Naive B cell (primary cell): Measurements from ENCODE around the gene CDK5. TPM values are rescaled to one million over a fixed set of nuclear protein-coding genes. Genes with fewer than 3 reads are reported as not detected.

Source experiments
- ATAC-seq, 2 donors: fragments of 150-1000 bp; cut with Tn5 transposase; 2 replicates each; pipeline ENCODE4 v1.10.0; 2021; ENCODE audit warnings: low read depth in 2 of 2, mild to moderate bottlenecking in 2 of 2, moderate library complexity in 2 of 2
- DNase-seq: peaks from one replicate; pipeline ENCODE4 v3.0.0; 2022
- H3K27ac Mint-ChIP-seq, 6 donors: one replicate each; pipeline ENCODE4 v1.8.0; 2020 to 2022; ENCODE audit warnings: mild to moderate bottlenecking in 6 of 6, mixed read lengths in 6 of 6, moderate library complexity in 5 of 6, inconsistent platforms in 2 of 6
- H3K27me3 Mint-ChIP-seq, 3 donors: one replicate each; pipeline ENCODE4 v1.8.0; 2021 to 2022; ENCODE audit warnings: mixed read lengths in 3 of 3, mild to moderate bottlenecking in 1 of 3
- H3K36me3 Mint-ChIP-seq, 2 donors: one replicate each; pipeline ENCODE4 v1.8.0; 2020 to 2022; ENCODE audit warnings: mixed read lengths in 2 of 2, inconsistent platforms in 1 of 2, mild to moderate bottlenecking in 1 of 2
- H3K4me1 Mint-ChIP-seq, 3 donors: one replicate each; pipeline ENCODE4 v1.8.0; 2020 to 2022; ENCODE audit warnings: mixed read lengths in 3 of 3, inconsistent platforms in 1 of 3, mild to moderate bottlenecking in 1 of 3, moderate library complexity in 1 of 3
- H3K4me3 Mint-ChIP-seq, 8 donors: one replicate each; pipeline ENCODE4 v1.8.0; 2020 to 2022; ENCODE audit warnings: mild to moderate bottlenecking in 8 of 8, mixed read lengths in 8 of 8, moderate library complexity in 8 of 8, inconsistent platforms in 2 of 8
- H3K9me3 Mint-ChIP-seq, 7 donors: one replicate each; pipeline ENCODE4 v1.8.0; 2020 to 2022; ENCODE audit warnings: mixed read lengths in 7 of 7, mild to moderate bottlenecking in 5 of 7, inconsistent platforms in 2 of 7, moderate library complexity in 1 of 7
- polyA plus RNA-seq, 6 donors: library from polyadenylated mRNA; unstranded; fragments of 300-500 nt; fragmentation: Illumina TruSeq; gene quantifications; one replicate each; pipeline ENCODE4 v1.2.3, GENCODE V29; 2021; ENCODE audit warnings: low read depth in 6 of 6

CDK5 gene
- polyA plus RNA-seq: 10 to 100 TPM in 3 of 6 donors, 1 to 10 TPM in 3; 7.3 to 10.5 (median 9.6) TPM

GRCh38 chr7:151057506-151057988 lies at the start of gene CDK5:
Gene CDK5 (minus strand): TSS chr7:151057897. CDS start chr7:151057848, 49 bp downstream.
- DNase-seq: no peak
- peaks cover 32 to 43% (median 40%) of the 10 kb centered on the region in 3 donors for H3K4me1 Mint-ChIP-seq
- peaks cover 0 to 15% of the 10 kb centered on the region in 2 donors for H3K36me3 Mint-ChIP-seq
- peak within 1 kb of the TSS; percentile 87 to 98 (median 95) for H3K27ac Mint-ChIP-seq
- peaks cover 3 to 14% (median 3%) of the 10 kb centered on the region in 3 donors for H3K27me3 Mint-ChIP-seq
- H3K9me3 Mint-ChIP-seq: no peaks in the 10 kb centered on the region
- peak within 1 kb of the TSS; percentile 90 to 97 (median 95) for H3K4me3 Mint-ChIP-seq
- ATAC-seq: peak; percentile 3 to 4

- no peak overlapping the region for H3K4me3 Mint-ChIP-seq
These were observed 46.9 kb upstream of the CDK5 start for GRCh38 chr7:151104411-151105235.

GRCh38 chr7:151103973-151104372 lies 46.3 kb upstream of the CDK5 start:
- H3K27me3 Mint-ChIP-seq: peaks cover 9 to 18% (median 11%) of the 10 kb centered on the region in 3 donors
- H3K4me1 Mint-ChIP-seq: no peaks in the 10 kb centered on the region
- no peak for DNase-seq
- ATAC-seq: no peak
- H3K27ac Mint-ChIP-seq: peak overlapping the region in 2 of 6 donors; percentile 4 to 6
- H3K4me3 Mint-ChIP-seq: no peak overlapping the region
- no peaks in the 10 kb centered on the region for H3K9me3 Mint-ChIP-seq
- no peaks in the 10 kb centered on the region for H3K36me3 Mint-ChIP-seq

More at GRCh38 chr7:151104411-151105235, 46.9 kb upstream of the CDK5 start:
- peaks cover 9 to 24% (median 11%) of the 10 kb centered on the region in 3 donors for H3K27me3 Mint-ChIP-seq
- DNase-seq: no peak
- H3K27ac Mint-ChIP-seq: peak overlapping the region in 2 of 6 donors; percentile 23 to 68
- ATAC-seq: no peak
- no peaks in the 10 kb centered on the region for H3K4me1 Mint-ChIP-seq
- no peaks in the 10 kb centered on the region for H3K9me3 Mint-ChIP-seq
- no peaks in the 10 kb centered on the region for H3K36me3 Mint-ChIP-seq

- H3K27me3 Mint-ChIP-seq: peaks cover 9 to 18% (median 11%) of the 10 kb centered on the region in 3 donors
- no peak for ATAC-seq
These were observed 45.3 kb upstream of the CDK5 start for GRCh38 chr7:151102991-151103390.

GRCh38 chr7:151101621-151102396 lies 44.1 kb upstream of the CDK5 start:
- H3K9me3 Mint-ChIP-seq: no peaks in the 10 kb centered on the region
- no peaks in the 10 kb centered on the region for H3K36me3 Mint-ChIP-seq
- no peak for DNase-seq
- H3K27me3 Mint-ChIP-seq: peaks cover 9 to 18% (median 11%) of the 10 kb centered on the region in 3 donors
- H3K27ac Mint-ChIP-seq: no peak overlapping the region
- H3K4me1 Mint-ChIP-seq: no peaks in the 10 kb centered on the region
- no peak for ATAC-seq
- H3K4me3 Mint-ChIP-seq: no peak overlapping the region

More at GRCh38 chr7:151102991-151103390, 45.3 kb upstream of the CDK5 start:
- H3K4me3 Mint-ChIP-seq: no peak overlapping the region
- H3K9me3 Mint-ChIP-seq: no peaks in the 10 kb centered on the region
- no peak overlapping the region for H3K27ac Mint-ChIP-seq
- no peak for DNase-seq
- no peaks in the 10 kb centered on the region for H3K36me3 Mint-ChIP-seq
- H3K4me1 Mint-ChIP-seq: no peaks in the 10 kb centered on the region

GRCh38 chr7:151100921-151101320 lies 43.2 kb upstream of the CDK5 start:
- peaks cover 9 to 18% (median 11%) of the 10 kb centered on the region in 3 donors for H3K27me3 Mint-ChIP-seq
- no peak for DNase-seq
- H3K9me3 Mint-ChIP-seq: no peaks in the 10 kb centered on the region
- H3K36me3 Mint-ChIP-seq: no peaks in the 10 kb centered on the region
- no peak for ATAC-seq
- no peaks in the 10 kb centered on the region for H3K4me1 Mint-ChIP-seq
- H3K27ac Mint-ChIP-seq: no peak overlapping the region
- no peak overlapping the region for H3K4me3 Mint-ChIP-seq

GRCh38 chr7:151099486-151100211 lies 42.0 kb upstream of the CDK5 start:
- no peak for DNase-seq
- Mint-ChIP-seq H3K27me3 (peaks cover 8 to 20% (median 8%) of the 10 kb centered on the region in 3 donors), H3K36me3 (no peaks in the 10 kb centered on the region), H3K9me3 (no peaks in the 10 kb centered on the region), H3K4me3 (no peak overlapping the region), H3K4me1 (no peaks in the 10 kb centered on the region), H3K27ac (no peak overlapping the region)
- no peak for ATAC-seq

GRCh38 chr7:151095828-151096475 lies 38.3 kb upstream of the CDK5 start:
- Mint-ChIP-seq H3K4me1 (no peaks in the 10 kb centered on the region), H3K27ac (no peak overlapping the region), H3K36me3 (no peaks in the 10 kb centered on the region), H3K9me3 (no peaks in the 10 kb centered on the region), H3K27me3 (peaks cover 7 to 31% (median 8%) of the 10 kb centered on the region in 3 donors), H3K4me3 (no peak overlapping the region)
- DNase-seq (no peak), ATAC-seq (no peak)

- no peaks in the 10 kb centered on the region for H3K4me1 Mint-ChIP-seq
- no peak overlapping the region for H3K4me3 Mint-ChIP-seq
- ATAC-seq (no peak), DNase-seq (no peak)
- H3K27me3 Mint-ChIP-seq: peaks cover 7 to 36% (median 8%) of the 10 kb centered on the region in 3 donors
- H3K36me3 Mint-ChIP-seq: no peaks in the 10 kb centered on the region
- no peak overlapping the region for H3K27ac Mint-ChIP-seq
- no peaks in the 10 kb centered on the region for H3K9me3 Mint-ChIP-seq
These were observed 37.6 kb upstream of the CDK5 start for GRCh38 chr7:151095123-151095797.

GRCh38 chr7:151094675-151095074 lies 37.0 kb upstream of the CDK5 start:
- Mint-ChIP-seq H3K4me1 (peaks cover 0 to 2% (median 0%) of the 10 kb centered on the region in 3 donors), H3K27ac (no peak overlapping the region), H3K27me3 (peaks cover 8 to 42% (median 13%) of the 10 kb centered on the region in 3 donors)

GRCh38 chr7:151093748-151094147 lies 36.1 kb upstream of the CDK5 start:
- Mint-ChIP-seq H3K36me3 (no peaks in the 10 kb centered on the region), H3K27me3 (peaks cover 18 to 51% (median 23%) of the 10 kb centered on the region in 3 donors), H3K4me1 (peaks cover 6 to 11% (median 7%) of the 10 kb centered on the region in 3 donors), H3K27ac (no peak overlapping the region), H3K9me3 (peaks cover 0 to 2% (median 0%) of the 10 kb centered on the region in 7 donors), H3K4me3 (peak overlapping the region in 1 of 8 donors; percentile 62)
- ATAC-seq: no peak
- DNase-seq: no peak

More at GRCh38 chr7:151094675-151095074, 37.0 kb upstream of the CDK5 start:
- H3K9me3 Mint-ChIP-seq: no peaks in the 10 kb centered on the region
- ATAC-seq (no peak), DNase-seq (no peak)
- no peaks in the 10 kb centered on the region for H3K36me3 Mint-ChIP-seq
- H3K4me3 Mint-ChIP-seq: no peak overlapping the region

- no peaks in the 10 kb centered on the region for H3K36me3 Mint-ChIP-seq
- H3K27ac Mint-ChIP-seq: no peak overlapping the region
- ATAC-seq: no peak
- no peak overlapping the region for H3K4me3 Mint-ChIP-seq
- no peak for DNase-seq
- peaks cover 11 to 20% (median 15%) of the 10 kb centered on the region in 3 donors for H3K4me1 Mint-ChIP-seq
- peaks cover 0 to 2% (median 0%) of the 10 kb centered on the region in 7 donors for H3K9me3 Mint-ChIP-seq
- H3K27me3 Mint-ChIP-seq: peaks cover 23 to 53% (median 25%) of the 10 kb centered on the region in 3 donors
These were observed 34.3 kb upstream of the CDK5 start for GRCh38 chr7:151091988-151092387.
